Measurements from ENCODE around the gene HLTF. TPM values are rescaled to one million over a fixed set of nuclear protein-coding genes. Genes with fewer than 3 reads are reported as not detected.

HLTF gene
- total RNA-seq, 1 experiment from 2014 or later: 37.6 TPM

DNA sequence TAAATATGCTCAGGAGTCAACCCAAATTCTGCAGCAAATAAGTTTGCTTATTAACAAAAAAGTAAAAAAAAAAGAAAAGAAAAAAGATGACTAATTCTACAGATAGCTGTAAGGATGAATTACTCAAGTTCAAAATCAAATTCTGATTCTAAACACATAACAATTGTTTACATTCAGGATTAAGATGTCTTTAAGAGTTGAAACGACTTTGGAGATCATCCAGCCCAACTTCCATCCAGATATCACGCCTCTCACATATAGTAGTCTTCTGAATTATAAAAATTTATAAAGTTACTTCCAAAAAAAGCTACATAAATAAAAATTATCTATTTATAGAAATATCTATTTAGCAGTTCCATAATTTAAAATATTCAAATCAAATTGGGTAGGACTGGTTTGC lies 55.2 kb downstream of the HLTF start:
- no TSS peak for BruUV-seq (replicated peaks)
- Histone ChIP-seq H3K9me3 (ENCODE audit: low read depth, low read length, poor library complexity, severe bottlenecking) (no peaks in the 10 kb centered on the region), H3K27ac (ENCODE audit: low read depth, low read length, poor library complexity, severe bottlenecking) (no peak overlapping the region), H3K27me3 (replicated peaks; ENCODE audit: insufficient read depth, low read depth, low read length, poor library complexity) (no peaks in the 10 kb centered on the region), H3K4me1 (ENCODE audit: insufficient read depth, low read length, poor library complexity, severe bottlenecking) (peaks cover 12% of the 10 kb centered on the region), H3K4me3 (ENCODE audit: low read depth, low read length, poor library complexity, severe bottlenecking) (no peak overlapping the region), H3K36me3 (ENCODE audit: insufficient read depth, low read length, poor library complexity, severe bottlenecking) (peaks cover 25% of the 10 kb centered on the region)
- ChIA-PET CTCF (no interaction called here), POLR2A (ENCODE audit: low non-redundant PET) (no interaction called here)
- no peak for DNase-seq (ENCODE audit: low spot score)
- TF ChIP-seq, protein P1, sequence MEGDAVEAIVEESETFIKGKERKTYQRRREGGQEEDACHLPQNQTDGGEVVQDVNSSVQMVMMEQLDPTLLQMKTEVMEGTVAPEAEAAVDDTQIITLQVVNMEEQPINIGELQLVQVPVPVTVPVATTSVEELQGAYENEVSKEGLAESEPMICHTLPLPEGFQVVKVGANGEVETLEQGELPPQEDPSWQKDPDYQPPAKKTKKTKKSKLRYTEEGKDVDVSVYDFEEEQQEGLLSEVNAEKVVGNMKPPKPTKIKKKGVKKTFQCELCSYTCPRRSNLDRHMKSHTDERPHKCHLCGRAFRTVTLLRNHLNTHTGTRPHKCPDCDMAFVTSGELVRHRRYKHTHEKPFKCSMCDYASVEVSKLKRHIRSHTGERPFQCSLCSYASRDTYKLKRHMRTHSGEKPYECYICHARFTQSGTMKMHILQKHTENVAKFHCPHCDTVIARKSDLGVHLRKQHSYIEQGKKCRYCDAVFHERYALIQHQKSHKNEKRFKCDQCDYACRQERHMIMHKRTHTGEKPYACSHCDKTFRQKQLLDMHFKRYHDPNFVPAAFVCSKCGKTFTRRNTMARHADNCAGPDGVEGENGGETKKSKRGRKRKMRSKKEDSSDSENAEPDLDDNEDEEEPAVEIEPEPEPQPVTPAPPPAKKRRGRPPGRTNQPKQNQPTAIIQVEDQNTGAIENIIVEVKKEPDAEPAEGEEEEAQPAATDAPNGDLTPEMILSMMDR (conservative IDR thresholded peaks at IDR 0.05; ENCODE audit: low read depth, low read length): no peak
- TF ChIP-seq EZH2 (IDR thresholded peaks at IDR 0.05; ENCODE audit: borderline replicate concordance, low read depth, low read length, poor library complexity, severe bottlenecking): no peak
- intact Hi-C loops (cut with micrococcal nuclease; ENCODE audit: unreplicated experiment): no loop called here

DNA sequence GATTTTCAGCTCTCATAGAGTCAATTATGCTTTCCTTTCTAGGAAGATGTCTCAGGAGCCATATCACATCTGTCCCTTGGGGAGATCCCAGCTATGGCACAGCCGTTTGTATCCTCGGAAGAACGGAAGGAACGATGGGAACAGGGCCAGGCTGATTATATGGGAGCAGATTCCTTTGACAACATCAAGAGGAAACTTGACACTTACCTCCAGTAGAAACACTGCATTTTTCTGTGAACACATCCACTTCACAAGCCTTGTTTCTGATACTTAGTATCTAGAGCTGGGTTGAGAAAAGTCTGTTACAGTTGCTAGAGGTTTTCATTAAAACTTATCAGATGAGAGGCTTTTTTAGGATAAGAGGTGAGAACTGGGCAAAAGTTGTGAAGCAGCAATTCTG lies 59.6 kb downstream of the HLTF start:
- CTCF ChIA-PET: no interaction called here
- TF ChIP-seq EZH2 (IDR thresholded peaks at IDR 0.05; ENCODE audit: borderline replicate concordance, low read depth, low read length, poor library complexity, severe bottlenecking): no peak
- TF ChIP-seq, protein P1 (conservative IDR thresholded peaks at IDR 0.05; ENCODE audit: low read depth, low read length): no peak
- intact Hi-C loops (cut with micrococcal nuclease; ENCODE audit: unreplicated experiment): no loop called here
- Histone ChIP-seq H3K4me1 (ENCODE audit: insufficient read depth, low read length, poor library complexity, severe bottlenecking) (peaks cover 12% of the 10 kb centered on the region), H3K4me3 (ENCODE audit: low read depth, low read length, poor library complexity, severe bottlenecking) (no peak overlapping the region), H3K27ac (ENCODE audit: low read depth, low read length, poor library complexity, severe bottlenecking) (no peak overlapping the region), H3K9me3 (ENCODE audit: low read depth, low read length, poor library complexity, severe bottlenecking) (peaks cover 6% of the 10 kb centered on the region), H3K27me3 (replicated peaks; ENCODE audit: insufficient read depth, low read depth, low read length, poor library complexity) (no peaks in the 10 kb centered on the region), H3K36me3 (ENCODE audit: insufficient read depth, low read length, poor library complexity, severe bottlenecking) (peaks cover 7% of the 10 kb centered on the region)
- BruUV-seq (replicated peaks): no TSS peak
- POLR2A ChIA-PET (ENCODE audit: low non-redundant PET): no interaction called here
- peak; percentile 33 for DNase-seq (ENCODE audit: low spot score)

DNA sequence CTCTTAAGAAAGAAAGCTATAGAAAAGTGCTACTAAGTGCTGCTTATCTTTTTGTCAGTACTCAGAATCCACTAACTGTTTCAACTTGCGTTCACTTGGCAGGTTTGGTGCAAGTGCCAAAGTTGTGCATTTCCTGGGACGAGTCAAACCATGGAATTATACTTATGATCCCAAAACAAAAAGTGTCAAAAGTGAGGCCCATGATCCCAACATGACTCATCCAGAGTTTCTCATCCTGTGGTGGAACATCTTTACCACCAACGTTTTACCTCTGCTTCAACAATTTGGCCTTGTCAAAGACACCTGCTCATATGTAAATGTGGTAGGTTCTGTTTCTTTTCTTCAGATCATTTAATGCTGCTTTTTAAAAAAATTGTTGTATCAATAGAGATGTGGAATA lies 62.4 kb downstream of the HLTF start:
- Histone ChIP-seq H3K27me3 (replicated peaks; ENCODE audit: insufficient read depth, low read depth, low read length, poor library complexity) (no peaks in the 10 kb centered on the region), H3K9me3 (ENCODE audit: low read depth, low read length, poor library complexity, severe bottlenecking) (peaks cover 6% of the 10 kb centered on the region), H3K4me3 (ENCODE audit: low read depth, low read length, poor library complexity, severe bottlenecking) (no peak overlapping the region), H3K36me3 (ENCODE audit: insufficient read depth, low read length, poor library complexity, severe bottlenecking) (no peaks in the 10 kb centered on the region), H3K4me1 (ENCODE audit: insufficient read depth, low read length, poor library complexity, severe bottlenecking) (peaks cover 12% of the 10 kb centered on the region), H3K27ac (ENCODE audit: low read depth, low read length, poor library complexity, severe bottlenecking) (no peak overlapping the region)
- BruUV-seq (replicated peaks): no TSS peak
- POLR2A ChIA-PET (ENCODE audit: low non-redundant PET): no interaction called here
- intact Hi-C loops (cut with micrococcal nuclease; ENCODE audit: unreplicated experiment): no loop called here
- DNase-seq (ENCODE audit: low spot score): no peak
- TF ChIP-seq, protein P1 (conservative IDR thresholded peaks at IDR 0.05; ENCODE audit: low read depth, low read length): no peak
- no peak for TF ChIP-seq EZH2 (IDR thresholded peaks at IDR 0.05; ENCODE audit: borderline replicate concordance, low read depth, low read length, poor library complexity, severe bottlenecking)
- CTCF ChIA-PET: no interaction called here

All from A673 (cell line).